ENCODE measurements around the gene FHIT.

DNA sequence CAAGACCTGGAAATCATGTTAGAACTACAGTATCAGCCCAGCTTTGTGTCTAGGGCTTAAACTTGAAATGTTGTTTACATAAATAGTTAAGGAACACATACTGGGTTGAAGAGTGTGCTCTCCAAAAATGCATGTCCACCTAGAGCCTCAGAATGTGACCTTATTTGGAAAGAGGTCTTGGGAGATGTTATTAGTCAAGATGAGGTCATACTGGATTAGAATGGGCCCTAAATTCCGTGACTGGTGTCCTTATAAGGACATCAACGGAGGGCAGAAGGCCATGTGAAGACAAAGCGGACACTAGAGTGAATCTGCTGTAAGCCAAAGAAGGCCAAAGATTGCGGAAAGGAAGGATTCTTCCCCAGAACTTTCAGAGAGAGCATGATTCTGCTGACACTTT is 1442.2 kb downstream of the FHIT start:
- TF ChIP-seq GATA2 (IDR thresholded peaks at IDR 0.05; ENCODE audit: low read depth, low read length) = no peak
- TF ChIP-seq GATA3 (IDR thresholded peaks at IDR 0.05; ENCODE audit: low read depth, low read length) = no peak

Measured in SH-SY5Y (cell line).